ENCODE measurements around the gene ELOVL1.

The ELOVL1 gene

GRCh38 chr1:43338001-43338400 is 29.8 kb downstream of the ELOVL1 start:
- no peak overlapping the region for H3K4me3 ChIP-seq (ENCODE audit: low read length)
- H3K9ac ChIP-seq (ENCODE audit: low read depth, low read length), result no peak overlapping the region
- peaks cover 31% of the 10 kb centered on the region for H3K27me3 ChIP-seq (ENCODE audit: control insufficient read depth, insufficient read depth, low read length)
- no peaks in the 10 kb centered on the region for H3K36me3 ChIP-seq (ENCODE audit: insufficient read depth, low read length)
- no peaks in the 10 kb centered on the region for H3K9me3 ChIP-seq (replicated peaks; ENCODE audit: low read length)
- H3K4me2 ChIP-seq (ENCODE audit: low read length), result no peak overlapping the region
- H3K4me1 ChIP-seq (ENCODE audit: control insufficient read depth, insufficient read depth, low read length), result no peaks in the 10 kb centered on the region

- H3K36me3 ChIP-seq (ENCODE audit: insufficient read depth, low read length), result no peaks in the 10 kb centered on the region
- no peak within 1 kb of the TSS for H3K9ac ChIP-seq (ENCODE audit: low read depth, low read length)
- no peak within 1 kb of the TSS for H3K4me3 ChIP-seq (ENCODE audit: low read length)
- no peaks in the 10 kb centered on the region for H3K4me1 ChIP-seq (ENCODE audit: control insufficient read depth, insufficient read depth, low read length)
- H3K27me3 ChIP-seq (ENCODE audit: control insufficient read depth, insufficient read depth, low read length), result peaks cover 31% of the 10 kb centered on the region
- no peak within 1 kb of the TSS for H3K4me2 ChIP-seq (ENCODE audit: low read length)
- no peaks in the 10 kb centered on the region for H3K9me3 ChIP-seq (replicated peaks; ENCODE audit: low read length)
These were observed 30.2 kb downstream of the ELOVL1 start, which contains the start of gene MPL for GRCh38 chr1:43337588-43337987. MPL (plus strand) TSS chr1:43337818; CDS start chr1:43337849, 31 bp downstream.

GRCh38 chr1:43334453-43335205 is 33.2 kb downstream of the ELOVL1 start:
- Histone ChIP-seq H3K4me1 (ENCODE audit: control insufficient read depth, insufficient read depth, low read length) (peaks cover 11% of the 10 kb centered on the region), H3K4me2 (ENCODE audit: low read length) (no peak overlapping the region), H3K9me3 (replicated peaks; ENCODE audit: low read length) (no peaks in the 10 kb centered on the region), H3K4me3 (ENCODE audit: low read length) (no peak overlapping the region), H3K27me3 (ENCODE audit: control insufficient read depth, insufficient read depth, low read length) (peaks cover 18% of the 10 kb centered on the region), H3K9ac (ENCODE audit: low read depth, low read length) (no peak overlapping the region), H3K36me3 (ENCODE audit: insufficient read depth, low read length) (no peaks in the 10 kb centered on the region)

- Histone ChIP-seq H3K4me1 (ENCODE audit: control insufficient read depth, insufficient read depth, low read length) (peaks cover 13% of the 10 kb centered on the region), H3K4me2 (ENCODE audit: low read length) (no peak overlapping the region), H3K9ac (ENCODE audit: low read depth, low read length) (no peak overlapping the region), H3K9me3 (replicated peaks; ENCODE audit: low read length) (no peaks in the 10 kb centered on the region), H3K4me3 (ENCODE audit: low read length) (no peak overlapping the region), H3K36me3 (ENCODE audit: insufficient read depth, low read length) (no peaks in the 10 kb centered on the region), H3K27me3 (ENCODE audit: control insufficient read depth, insufficient read depth, low read length) (peaks cover 5% of the 10 kb centered on the region)
These were observed 36.1 kb downstream of the ELOVL1 start for GRCh38 chr1:43331688-43332087.

GRCh38 chr1:43329995-43330751 is 37.6 kb downstream of the ELOVL1 start:
- H3K9me3 ChIP-seq (replicated peaks; ENCODE audit: low read length), result no peaks in the 10 kb centered on the region
- H3K4me3 ChIP-seq (ENCODE audit: low read length), result no peak overlapping the region
- H3K36me3 ChIP-seq (ENCODE audit: insufficient read depth, low read length), result no peaks in the 10 kb centered on the region
- no peaks in the 10 kb centered on the region for H3K27me3 ChIP-seq (ENCODE audit: control insufficient read depth, insufficient read depth, low read length)
- peaks cover 13% of the 10 kb centered on the region for H3K4me1 ChIP-seq (ENCODE audit: control insufficient read depth, insufficient read depth, low read length)
- peak overlapping the region; percentile 43 for H3K4me2 ChIP-seq (ENCODE audit: low read length)
- no peak overlapping the region for H3K9ac ChIP-seq (ENCODE audit: low read depth, low read length)

GRCh38 chr1:43327549-43328292 is 40.1 kb downstream of the ELOVL1 start:
- H3K4me3 ChIP-seq (ENCODE audit: low read length), result no peak overlapping the region
- no peaks in the 10 kb centered on the region for H3K36me3 ChIP-seq (ENCODE audit: insufficient read depth, low read length)
- H3K9me3 ChIP-seq (replicated peaks; ENCODE audit: low read length), result no peaks in the 10 kb centered on the region
- H3K9ac ChIP-seq (ENCODE audit: low read depth, low read length), result no peak overlapping the region
- H3K27me3 ChIP-seq (ENCODE audit: control insufficient read depth, insufficient read depth, low read length), result no peaks in the 10 kb centered on the region
- H3K4me2 ChIP-seq (ENCODE audit: low read length), result no peak overlapping the region
- H3K4me1 ChIP-seq (ENCODE audit: control insufficient read depth, insufficient read depth, low read length), result peaks cover 13% of the 10 kb centered on the region

GRCh38 chr1:43325381-43325780 is 42.4 kb downstream of the ELOVL1 start:
- Histone ChIP-seq H3K4me1 (ENCODE audit: control insufficient read depth, insufficient read depth, low read length) (peaks cover 9% of the 10 kb centered on the region), H3K9me3 (replicated peaks; ENCODE audit: low read length) (no peaks in the 10 kb centered on the region), H3K9ac (ENCODE audit: low read depth, low read length) (no peak overlapping the region), H3K27me3 (ENCODE audit: control insufficient read depth, insufficient read depth, low read length) (no peaks in the 10 kb centered on the region), H3K4me3 (ENCODE audit: low read length) (no peak overlapping the region), H3K4me2 (ENCODE audit: low read length) (no peak overlapping the region), H3K36me3 (ENCODE audit: insufficient read depth, low read length) (no peaks in the 10 kb centered on the region)

- Histone ChIP-seq H3K36me3 (ENCODE audit: insufficient read depth, low read length) (no peaks in the 10 kb centered on the region), H3K4me2 (ENCODE audit: low read length) (no peak overlapping the region), H3K9ac (ENCODE audit: low read depth, low read length) (no peak overlapping the region), H3K4me3 (ENCODE audit: low read length) (no peak overlapping the region), H3K9me3 (replicated peaks; ENCODE audit: low read length) (no peaks in the 10 kb centered on the region), H3K4me1 (ENCODE audit: control insufficient read depth, insufficient read depth, low read length) (peaks cover 3% of the 10 kb centered on the region), H3K27me3 (ENCODE audit: control insufficient read depth, insufficient read depth, low read length) (no peaks in the 10 kb centered on the region)
These were observed 43.0 kb downstream of the ELOVL1 start for GRCh38 chr1:43324810-43325209.

- no peaks in the 10 kb centered on the region for H3K36me3 ChIP-seq (ENCODE audit: insufficient read depth, low read length)
These were observed 45.3 kb downstream of the ELOVL1 start for GRCh38 chr1:43322506-43322905.

GRCh38 chr1:43321331-43321891 is 46.4 kb downstream of the ELOVL1 start:
- no peaks in the 10 kb centered on the region for H3K9me3 ChIP-seq (replicated peaks; ENCODE audit: low read length)
- H3K4me2 ChIP-seq (ENCODE audit: low read length), result no peak overlapping the region
- no peaks in the 10 kb centered on the region for H3K36me3 ChIP-seq (ENCODE audit: insufficient read depth, low read length)
- no peaks in the 10 kb centered on the region for H3K4me1 ChIP-seq (ENCODE audit: control insufficient read depth, insufficient read depth, low read length)
- H3K27me3 ChIP-seq (ENCODE audit: control insufficient read depth, insufficient read depth, low read length), result no peaks in the 10 kb centered on the region
- H3K4me3 ChIP-seq (ENCODE audit: low read length), result no peak overlapping the region
- no peak overlapping the region for H3K9ac ChIP-seq (ENCODE audit: low read depth, low read length)

More at GRCh38 chr1:43322506-43322905, 45.3 kb downstream of the ELOVL1 start:
- Histone ChIP-seq H3K4me2 (ENCODE audit: low read length) (no peak overlapping the region), H3K4me3 (ENCODE audit: low read length) (no peak overlapping the region), H3K9me3 (replicated peaks; ENCODE audit: low read length) (no peaks in the 10 kb centered on the region), H3K27me3 (ENCODE audit: control insufficient read depth, insufficient read depth, low read length) (no peaks in the 10 kb centered on the region), H3K4me1 (ENCODE audit: control insufficient read depth, insufficient read depth, low read length) (no peaks in the 10 kb centered on the region), H3K9ac (ENCODE audit: low read depth, low read length) (no peak overlapping the region)

- no peaks in the 10 kb centered on the region for H3K4me1 ChIP-seq (ENCODE audit: control insufficient read depth, insufficient read depth, low read length)
- no peaks in the 10 kb centered on the region for H3K27me3 ChIP-seq (ENCODE audit: control insufficient read depth, insufficient read depth, low read length)
- no peaks in the 10 kb centered on the region for H3K36me3 ChIP-seq (ENCODE audit: insufficient read depth, low read length)
These were observed 48.0 kb downstream of the ELOVL1 start for GRCh38 chr1:43319766-43320165.

More at GRCh38 chr1:43319766-43320165, 48.0 kb downstream of the ELOVL1 start:
- Histone ChIP-seq H3K9ac (ENCODE audit: low read depth, low read length) (no peak overlapping the region), H3K4me3 (ENCODE audit: low read length) (no peak overlapping the region), H3K4me2 (ENCODE audit: low read length) (no peak overlapping the region), H3K9me3 (replicated peaks; ENCODE audit: low read length) (no peaks in the 10 kb centered on the region)
